ENCODE measurements around the gene CEP85. TPM values are rescaled to one million over a fixed set of nuclear protein-coding genes. Genes with fewer than 3 reads are reported as not detected.
"Not testable (repeated sequence)": the region's sequence is repeated elsewhere in the genome, so short reads cannot be mapped to it uniquely, and the experiment has no call there.

CEP85 gene
- polyA plus RNA-seq, 5 donors: 20.0 to 26.4 (median 21.9) TPM

- no peak for DNase-seq
These were observed 55.4 kb downstream of the CEP85 start for GRCh38 chr1:26289158-26290059.

- DNase-seq: no peak
These were observed 56.3 kb downstream of the CEP85 start for GRCh38 chr1:26290122-26290881.

GRCh38 chr1:26290882-26291261, 56.9 kb downstream of the CEP85 start:
- DNase-seq: no peak

GRCh38 chr1:26291433-26291832, 57.4 kb downstream of the CEP85 start:
- DNase-seq: no peak

GRCh38 chr1:26291939-26292338, 57.9 kb downstream of the CEP85 start:
- no peak for DNase-seq

GRCh38 chr1:26292735-26293134, 58.7 kb downstream of the CEP85 start:
- not testable (repeated sequence) for DNase-seq

- no peak for DNase-seq
These were observed 60.0 kb downstream of the CEP85 start for GRCh38 chr1:26293911-26294463.

GRCh38 chr1:26295194-26296138, 61.5 kb downstream of the CEP85 start:
- DNase-seq: no peak

- DNase-seq: no peak
These were observed 62.5 kb downstream of the CEP85 start for GRCh38 chr1:26296340-26297056.

GRCh38 chr1:26297057-26297790, 63.2 kb downstream of the CEP85 start:
- DNase-seq: no peak

- DNase-seq: no peak
These were observed 63.8 kb downstream of the CEP85 start for GRCh38 chr1:26297791-26298124.

- no peak for DNase-seq
These were observed 66.7 kb downstream of the CEP85 start for GRCh38 chr1:26300578-26301275.

GRCh38 chr1:26302733-26303405, 68.9 kb downstream of the CEP85 start:
- no peak for DNase-seq

- no peak for DNase-seq
These were observed 71.8 kb downstream of the CEP85 start for GRCh38 chr1:26305667-26306289.

- DNase-seq: peak; percentile 71 to 73
These were observed 72.6 kb downstream of the CEP85 start, which contains the start of gene UBXN11 for GRCh38 chr1:26306290-26307229. UBXN11 (minus strand) TSS chr1:26306636; CDS start chr1:26302883, 3,753 bp downstream.

GRCh38 chr1:26307363-26307781, 73.4 kb downstream of the CEP85 start:
- DNase-seq: no peak
